Loucy (cell line): ENCODE data around the gene TMEM95.
A peak's percentile ranks its signal among the peaks of the same experiment; 100 is the strongest.

Source experiments
- H2AFZ ChIP-seq: fragments of 200-600 bp; sonication (generic); 2 replicates; pipeline ENCODE4 v1.6.0; 2016; ENCODE audit warnings: antibody characterized with exemption, mild to moderate bottlenecking, low read length, moderate library complexity
- H3F3A ChIP-seq: fragments of 200-600 bp; 2 replicates; pipeline ENCODE4 v1.6.0; 2016; ENCODE audit warnings: antibody characterized with exemption, low read depth, mild to moderate bottlenecking
- H3K27me3 ChIP-seq: fragments of 200-600 bp; sonication (generic); 2 replicates; pipeline ENCODE4 v1.6.1; 2014; ENCODE audit warnings: low read length, mild to moderate bottlenecking; ENCODE audit not compliant: insufficient read depth, poor library complexity, severe bottlenecking
- H3K36me3 ChIP-seq: fragments of 200-600 bp; sonication (generic); 2 replicates; pipeline ENCODE4 v1.6.1; 2016; ENCODE audit warnings: low read length; ENCODE audit not compliant: insufficient read depth
- H3K4me1 ChIP-seq: fragments of 200-600 bp; sonication (generic); 2 replicates; pipeline ENCODE4 v1.5.1; 2014; ENCODE audit warnings: low read length, mild to moderate bottlenecking; ENCODE audit not compliant: insufficient read depth, poor library complexity, severe bottlenecking
- H3K4me2 ChIP-seq: fragments of 200-600 bp; sonication (generic); 2 replicates; pipeline ENCODE4 v1.6.0; 2014; ENCODE audit warnings: antibody characterized with exemption, low read length, low read depth, mild to moderate bottlenecking; ENCODE audit not compliant: poor library complexity, severe bottlenecking
- H3K4me3 ChIP-seq: fragments of 200-600 bp; sonication (generic); 2 replicates; pipeline ENCODE4 v1.5.1; 2014; ENCODE audit warnings: low read length, mild to moderate bottlenecking, mixed read lengths; ENCODE audit not compliant: poor library complexity, severe bottlenecking
- H3K79me2 ChIP-seq: fragments of 200-600 bp; sonication (generic); 2 replicates; pipeline ENCODE4 v1.6.1; 2014; ENCODE audit warnings: low read length; ENCODE audit not compliant: insufficient read depth
- H3K9ac ChIP-seq: fragments of 200-600 bp; sonication (generic); 2 replicates; pipeline ENCODE4 v1.6.0; 2014; ENCODE audit warnings: mild to moderate bottlenecking, low read depth, low read length, moderate library complexity; ENCODE audit not compliant: poor library complexity, severe bottlenecking
- H3K9me2 ChIP-seq: fragments of 200-600 bp; sonication (generic); replicated peaks from 2 replicates; pipeline ENCODE4 v1.6.1; 2016; ENCODE audit warnings: low read depth, low read length, mixed read lengths
- H3K9me3 ChIP-seq: fragments of 200-600 bp; sonication (generic); 2 replicates; pipeline ENCODE4 v1.6.1; 2014; ENCODE audit warnings: mild to moderate bottlenecking, antibody characterized with exemption, low read length, low read depth; ENCODE audit not compliant: insufficient read depth
- H4K20me1 ChIP-seq: fragments of 200-600 bp; sonication (generic); 2 replicates; pipeline ENCODE4 v1.6.0; 2014; ENCODE audit warnings: antibody characterized with exemption, low read length, mild to moderate bottlenecking; ENCODE audit not compliant: insufficient read depth, poor library complexity, severe bottlenecking
- CTCF ChIP-seq: fragments of 200-600 bp; sonication (generic); conservative IDR thresholded peaks from 2 replicates; pipeline ENCODE4 v1.5.1; 2014; ENCODE audit warnings: mild to moderate bottlenecking, antibody characterized with exemption, low read length
- EZH2phosphoT487 ChIP-seq: fragments of 200-600 bp; IDR thresholded peaks from 2 replicates; pipeline ENCODE4 v1.6.1; 2018; ENCODE audit warnings: antibody characterized with exemption, mild to moderate bottlenecking, moderate library complexity, borderline replicate concordance

The TMEM95 gene

GRCh38 chr17:7323731-7324437 lies 31.1 kb upstream of the TMEM95 start:
- no peaks in the 10 kb centered on the region for H3K9me2 ChIP-seq
- peaks cover 8% of the 10 kb centered on the region for H3K4me1 ChIP-seq
- no peaks in the 10 kb centered on the region for H3F3A ChIP-seq
- H2AFZ ChIP-seq, result no peak overlapping the region
- peaks cover 27% of the 10 kb centered on the region; the same call in 1 of the 2 replicates for H3K36me3 ChIP-seq
- H3K4me3 ChIP-seq, result no peak overlapping the region
- H3K9me3 ChIP-seq, result no peaks in the 10 kb centered on the region
- TF ChIP-seq EZH2phosphoT487 (no peak), CTCF (peak; percentile 95)
- H3K4me2 ChIP-seq, result no peak overlapping the region
- H3K79me2 ChIP-seq, result peaks cover 20% of the 10 kb centered on the region
- H4K20me1 ChIP-seq, result peaks cover 5% of the 10 kb centered on the region
- no peaks in the 10 kb centered on the region for H3K27me3 ChIP-seq
- no peak overlapping the region for H3K9ac ChIP-seq

DNA sequence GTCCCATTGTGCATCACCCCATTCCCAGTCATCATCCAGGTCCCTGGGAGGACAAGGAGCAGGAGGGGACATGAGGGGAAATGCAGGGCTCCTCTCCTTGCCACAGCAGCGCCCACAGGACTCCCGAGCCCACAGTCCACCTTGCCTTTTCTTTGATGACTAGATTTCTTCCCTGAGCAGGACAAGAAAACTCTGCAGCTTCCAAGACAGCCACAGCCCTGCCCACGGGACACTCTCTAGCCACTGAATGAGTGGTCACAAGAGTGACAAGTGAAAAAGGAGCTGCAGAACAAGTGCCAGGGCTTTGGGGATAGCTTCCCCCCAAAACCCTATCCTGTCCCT lies 30.5 kb upstream of the TMEM95 start:
- Histone ChIP-seq H3K9ac (no peak overlapping the region), H2AFZ (no peak overlapping the region), H3K36me3 (peaks cover 27% of the 10 kb centered on the region; the same call in 1 of the 2 replicates)

GRCh38 chr17:7325031-7325528 lies 29.9 kb upstream of the TMEM95 start:
- Histone ChIP-seq H3K4me3 (no peak overlapping the region), H3F3A (no peaks in the 10 kb centered on the region), H3K9me2 (no peaks in the 10 kb centered on the region), H3K9ac (no peak overlapping the region), H2AFZ (no peak overlapping the region), H3K9me3 (no peaks in the 10 kb centered on the region), H3K79me2 (peaks cover 21% of the 10 kb centered on the region), H3K36me3 (peaks cover 27% of the 10 kb centered on the region; the same call in 1 of the 2 replicates), H3K4me2 (no peak overlapping the region), H3K27me3 (no peaks in the 10 kb centered on the region), H4K20me1 (peaks cover 5% of the 10 kb centered on the region), H3K4me1 (peaks cover 8% of the 10 kb centered on the region)
- no peak for TF ChIP-seq EZH2phosphoT487
- no peak for TF ChIP-seq CTCF

More for the DNA sequence above, 30.5 kb upstream of the TMEM95 start:
- Histone ChIP-seq H3K9me3 (no peaks in the 10 kb centered on the region), H3F3A (no peaks in the 10 kb centered on the region), H3K4me3 (no peak overlapping the region), H3K4me2 (no peak overlapping the region), H4K20me1 (peaks cover 5% of the 10 kb centered on the region), H3K79me2 (peaks cover 21% of the 10 kb centered on the region), H3K9me2 (no peaks in the 10 kb centered on the region), H3K27me3 (no peaks in the 10 kb centered on the region), H3K4me1 (peaks cover 8% of the 10 kb centered on the region)
- TF ChIP-seq CTCF (0 out of 2 replicates have a peak, but pooled peaks have one; percentile 6), EZH2phosphoT487 (no peak)
